SU-DHL-6 (cell line): Measurements from ENCODE around the gene RSL1D1.
A peak's percentile ranks its signal among the peaks of the same experiment; 100 is the strongest.

Source experiments
- H2AFZ ChIP-seq: fragments of 200-600 bp; sonication (generic); 2 replicates; pipeline ENCODE4 v1.6.1; 2014; ENCODE audit warnings: low read depth, mild to moderate bottlenecking, moderate library complexity, mixed read lengths, antibody characterized with exemption, low read length; ENCODE audit not compliant: severe bottlenecking
- H3F3A ChIP-seq: fragments of 200-600 bp; shearing (Covaris generic); 2 replicates; pipeline ENCODE4 v1.6.0; 2016; ENCODE audit warnings: antibody characterized with exemption, mild to moderate bottlenecking; ENCODE audit not compliant: insufficient read depth
- H3K27ac ChIP-seq: fragments of 200-600 bp; sonication (generic); 2 replicates; pipeline ENCODE4 v1.5.1; 2016; ENCODE audit warnings: low read depth, mild to moderate bottlenecking, low read length, moderate library complexity, mixed read lengths
- H3K27me3 ChIP-seq: fragments of 200-600 bp; sonication (generic), shearing (Covaris generic); 2 replicates; pipeline ENCODE4 v1.6.0; 2014; ENCODE audit warnings: mild to moderate bottlenecking, low read length
- H3K36me3 ChIP-seq: fragments of 200-600 bp; sonication (generic); 2 replicates; pipeline ENCODE4 v1.6.1; 2014; ENCODE audit warnings: mild to moderate bottlenecking, low read length, mixed read lengths
- H3K4me2 ChIP-seq: fragments of 300-600, 200-600 bp; shearing (Covaris generic), sonication (generic); 2 replicates; pipeline ENCODE4 v1.6.0; 2014; ENCODE audit warnings: low read length, low read depth, mild to moderate bottlenecking; ENCODE audit not compliant: poor library complexity, severe bottlenecking
- H3K4me3 ChIP-seq: fragments of 200-600 bp; sonication (generic); 2 replicates; pipeline ENCODE4 v1.5.1; 2014; ENCODE audit warnings: antibody characterized with exemption, low read length, mild to moderate bottlenecking, mixed read lengths; ENCODE audit not compliant: insufficient read depth, poor library complexity, severe bottlenecking
- H3K79me2 ChIP-seq: fragments of 200-600 bp; sonication (generic); 2 replicates; pipeline ENCODE4 v1.6.1; 2014; ENCODE audit warnings: mild to moderate bottlenecking, low read length, moderate library complexity; ENCODE audit not compliant: insufficient read depth
- H3K9ac ChIP-seq: fragments of 200-600 bp; sonication (generic); 2 replicates; pipeline ENCODE4 v1.7.0; 2014; ENCODE audit warnings: mild to moderate bottlenecking, low read length
- H3K9me2 ChIP-seq: fragments of 200-600 bp; sonication (generic); replicated peaks from 2 replicates; pipeline ENCODE4 v1.6.1; 2014; ENCODE audit warnings: low read length; ENCODE audit not compliant: insufficient read depth
- H3K9me3 ChIP-seq: fragments of 200-600 bp; sonication (generic); 2 replicates; pipeline ENCODE4 v1.6.1; 2014; ENCODE audit warnings: low read length, mixed read lengths; ENCODE audit not compliant: insufficient read depth
- H4K20me1 ChIP-seq: fragments of 200-600 bp; sonication (generic); 2 replicates; pipeline ENCODE4 v1.6.1; 2014; ENCODE audit warnings: low read depth, mild to moderate bottlenecking, antibody characterized with exemption, low read length, moderate library complexity, mixed read lengths
- CTCF ChIP-seq: fragments of 200-600 bp; sonication (generic); IDR thresholded peaks from one replicate; pipeline ENCODE4 v1.5.1; 2017; ENCODE audit warnings: antibody characterized with exemption, mild to moderate bottlenecking, low read length, moderate library complexity; ENCODE audit not compliant: insufficient read depth, poor library complexity, severe bottlenecking
- EZH2phosphoT487 ChIP-seq: fragments of 200-600 bp; sonication (generic), shearing (Covaris generic); conservative IDR thresholded peaks from 2 replicates; pipeline ENCODE4 v1.6.1; 2018; ENCODE audit warnings: mild to moderate bottlenecking, antibody characterized with exemption, low read length, moderate library complexity, mixed read lengths

RSL1D1 gene

GRCh38 chr16:11793840-11794239, 57.5 kb downstream of the RSL1D1 start:
- H3K9me2 ChIP-seq: no peaks in the 10 kb centered on the region
- H3K27me3 ChIP-seq: no peaks in the 10 kb centered on the region
- H3K9me3 ChIP-seq: no peaks in the 10 kb centered on the region
- H4K20me1 ChIP-seq: peaks cover 4% of the 10 kb centered on the region; the same call in 1 of the 2 replicates
- no peak overlapping the region for H3K4me3 ChIP-seq
- H2AFZ ChIP-seq: no peak overlapping the region
- peak overlapping the region; percentile 96 for H3K4me2 ChIP-seq
- H3K27ac ChIP-seq: peak overlapping the region; percentile 2; the same call in 1 of the 2 replicates
- peaks cover 89% of the 10 kb centered on the region for H3K79me2 ChIP-seq
- no peak for TF ChIP-seq CTCF
- no peak for TF ChIP-seq EZH2phosphoT487
- peaks cover 14% of the 10 kb centered on the region for H3F3A ChIP-seq
- no peak overlapping the region for H3K9ac ChIP-seq
- peaks cover 6% of the 10 kb centered on the region; the same call in 1 of the 2 replicates for H3K36me3 ChIP-seq

GRCh38 chr16:11792410-11793241, 58.7 kb downstream of the RSL1D1 start:
- H3K9me2 ChIP-seq: no peaks in the 10 kb centered on the region
- H3K79me2 ChIP-seq: peaks cover 92% of the 10 kb centered on the region
- peaks cover 4% of the 10 kb centered on the region; the same call in 1 of the 2 replicates for H4K20me1 ChIP-seq
- H3K27ac ChIP-seq: peak overlapping the region; percentile 18
- H3K4me2 ChIP-seq: peak overlapping the region; percentile 96
- peaks cover 6% of the 10 kb centered on the region; the same call in 1 of the 2 replicates for H3K36me3 ChIP-seq
- peaks cover 14% of the 10 kb centered on the region for H3F3A ChIP-seq
- no peaks in the 10 kb centered on the region for H3K27me3 ChIP-seq
- no peaks in the 10 kb centered on the region for H3K9me3 ChIP-seq
- H2AFZ ChIP-seq: no peak overlapping the region
- TF ChIP-seq EZH2phosphoT487 (no peak), CTCF (no peak)
- H3K9ac ChIP-seq: 0 out of 2 replicates have a peak overlapping the region, but pooled peaks have one; percentile 1
- H3K4me3 ChIP-seq: no peak overlapping the region

- Histone ChIP-seq H3K9me3 (no peaks in the 10 kb centered on the region), H4K20me1 (peaks cover 4% of the 10 kb centered on the region; the same call in 1 of the 2 replicates), H3K79me2 (peaks cover 100% of the 10 kb centered on the region), H3K4me2 (no peak overlapping the region), H3K27me3 (no peaks in the 10 kb centered on the region), H3K4me3 (no peak overlapping the region), H3K27ac (peak overlapping the region; percentile 9; the same call in 1 of the 2 replicates), H2AFZ (no peak overlapping the region), H3F3A (peaks cover 20% of the 10 kb centered on the region), H3K9me2 (no peaks in the 10 kb centered on the region), H3K9ac (no peak overlapping the region), H3K36me3 (peaks cover 6% of the 10 kb centered on the region; the same call in 1 of the 2 replicates)
- TF ChIP-seq CTCF (no peak), EZH2phosphoT487 (no peak)
Observed at GRCh38 chr16:11791144-11791828, 60.1 kb downstream of the RSL1D1 start.
